ENCODE data around the gene ZSCAN30.
A peak's percentile ranks its signal among the peaks of the same experiment; 100 is the strongest.

Gene ZSCAN30

GRCh38 chr18:35290094-35290735, at the start of gene ZSCAN30:
TSS of gene ZSCAN30 (minus strand) at chr18:35290229. CDS start at chr18:35264352, 25,877 bp downstream.
- DNase-seq (ENCODE audit: low read depth), result peak; percentile 95

- DNase-seq (ENCODE audit: low read depth), result no peak
Measured at GRCh38 chr18:35337286-35337685, 47.3 kb upstream of the ZSCAN30 start.

- DNase-seq (ENCODE audit: low read depth), result no peak
Measured at GRCh38 chr18:35335866-35336265, 45.8 kb upstream of the ZSCAN30 start.

GRCh38 chr18:35334821-35335220, 44.8 kb upstream of the ZSCAN30 start:
- peak; percentile 65 for DNase-seq (ENCODE audit: low read depth)

GRCh38 chr18:35334212-35334611, 44.2 kb upstream of the ZSCAN30 start:
- no peak for DNase-seq (ENCODE audit: low read depth)

GRCh38 chr18:35331367-35332087, 41.5 kb upstream of the ZSCAN30 start:
- DNase-seq (ENCODE audit: low read depth), result no peak

- no peak for DNase-seq (ENCODE audit: low read depth)
Measured at GRCh38 chr18:35328868-35329267, 38.8 kb upstream of the ZSCAN30 start.

GRCh38 chr18:35326695-35327387, 36.8 kb upstream of the ZSCAN30 start:
- DNase-seq (ENCODE audit: low read depth), result no peak

GRCh38 chr18:35324926-35325655, 35.1 kb upstream of the ZSCAN30 start:
- peak; percentile 18 for DNase-seq (ENCODE audit: low read depth)

- DNase-seq (ENCODE audit: low read depth), result no peak
Measured at GRCh38 chr18:35322486-35323458, 32.7 kb upstream of the ZSCAN30 start.

- DNase-seq (ENCODE audit: low read depth), result peak; percentile 59
Measured at GRCh38 chr18:35311496-35311895, 21.5 kb upstream of the ZSCAN30 start.

- DNase-seq (ENCODE audit: low read depth), result no peak
Measured at GRCh38 chr18:35306588-35307250, 16.7 kb upstream of the ZSCAN30 start.

- no peak for DNase-seq (ENCODE audit: low read depth)
Measured at GRCh38 chr18:35303610-35304009, 13.6 kb upstream of the ZSCAN30 start.

- no peak for DNase-seq (ENCODE audit: low read depth)
Measured at GRCh38 chr18:35296060-35296459, 6.0 kb upstream of the ZSCAN30 start.

GRCh38 chr18:35291166-35291565, 1.1 kb upstream of the ZSCAN30 start:
- DNase-seq (ENCODE audit: low read depth), result no peak

- no peak for DNase-seq (ENCODE audit: low read depth)
Measured at GRCh38 chr18:35289727-35290093, 319 bp downstream of the ZSCAN30 start.

- no peak for DNase-seq (ENCODE audit: low read depth)
Measured at GRCh38 chr18:35289293-35289692, 736 bp downstream of the ZSCAN30 start.

GRCh38 chr18:35284841-35285240, 5.2 kb downstream of the ZSCAN30 start:
- DNase-seq (ENCODE audit: low read depth), result no peak

- DNase-seq (ENCODE audit: low read depth), result no peak
Measured at GRCh38 chr18:35283923-35284794, 5.9 kb downstream of the ZSCAN30 start.

- peak; percentile 93 for DNase-seq (ENCODE audit: low read depth)
Measured at GRCh38 chr18:35282353-35282752, 7.7 kb downstream of the ZSCAN30 start.

All from iris pigment epithelial cell (primary cell).